IMR-90 (cell line): ENCODE data around the gene PCK1. TPM values are rescaled to one million over a fixed set of nuclear protein-coding genes. Genes with fewer than 3 reads are reported as not detected.

ENCODE experiments used
- ATAC-seq: fragments of 200-7000 bp; cut with Tn5 transposase; 2 replicates; pipeline ENCODE4 v1.9.1; 2020; ENCODE audit warnings: low read depth, mild to moderate bottlenecking, moderate library complexity
- BruUV-seq: library from RNA; stranded (reverse); fragments of 400-500 nt; replicated peaks from 2 replicates; lab custom pipeline; 2021; lab: Mats Ljungman, UMichigan
- CTCF ChIA-PET: fragments of 300-600 bp; formaldehyde crosslinking; extraction: SDS; loops from one replicate; lab custom pipeline; 2021; ENCODE audit warnings: antibody characterized with exemption; lab: Yijun Ruan, JAX
- POLR2A ChIA-PET: fragments of 300-600 bp; sonication (Branson Sonifier 250); formaldehyde crosslinking; loops from one replicate; lab custom pipeline; 2022; ENCODE audit warnings: antibody characterized with exemption; ENCODE audit not compliant: unreplicated experiment; lab: Charles Lee
- DNase-seq: peaks from one replicate; pipeline ENCODE4 v3.0.0; 2013
- H2AFZ ChIP-seq: replicated peaks from 2 replicates; pipeline ENCODE3; 2013; ENCODE audit warnings: low read length, mild to moderate bottlenecking; ENCODE audit not compliant: poor library complexity
- H2AK5ac ChIP-seq: 2 replicates; pipeline ENCODE4 v1.6.1; 2013; ENCODE audit warnings: low read depth, low read length, inconsistent platforms
- H2AK9ac ChIP-seq: replicated peaks from 2 replicates; pipeline ENCODE3; 2013; ENCODE audit warnings: mild to moderate bottlenecking, low read depth, low read length, moderate library complexity; ENCODE audit not compliant: poor library complexity
- H2BK120ac ChIP-seq: 2 replicates; pipeline ENCODE4 v1.6.1; 2013; ENCODE audit warnings: low read depth, low read length, inconsistent platforms
- H2BK15ac ChIP-seq: 3 replicates; pipeline ENCODE4 v1.6.1; 2013; ENCODE audit warnings: low read depth, low read length, inconsistent platforms
- H2BK20ac ChIP-seq: 2 replicates; pipeline ENCODE4 v1.6.1; 2013; ENCODE audit warnings: low read depth, mild to moderate bottlenecking, inconsistent platforms, low read length, moderate library complexity
- H2BK5ac ChIP-seq: 2 replicates; pipeline ENCODE4 v1.6.1; 2013; ENCODE audit warnings: mild to moderate bottlenecking, low read depth, low read length, inconsistent platforms; ENCODE audit not compliant: poor library complexity, severe bottlenecking
- H3K14ac ChIP-seq: replicated peaks from 2 replicates; pipeline ENCODE4 v1.6.1; 2013; ENCODE audit warnings: low read depth, low read length, inconsistent platforms
- H3K18ac ChIP-seq: 2 replicates; pipeline ENCODE4 v1.6.1; 2013; ENCODE audit warnings: low read depth, low read length, control low read depth
- H3K23ac ChIP-seq: 2 replicates; pipeline ENCODE4 v1.6.1; 2013; ENCODE audit warnings: low read depth, low read length, inconsistent platforms
- H3K27ac ChIP-seq: 2 replicates; pipeline ENCODE4 v1.5.1; 2013; ENCODE audit warnings: mild to moderate bottlenecking, control low read depth, low read length; ENCODE audit not compliant: insufficient read depth
- H3K27me3 ChIP-seq: 2 replicates; pipeline ENCODE4 v1.6.1; 2013; ENCODE audit warnings: low read length; ENCODE audit not compliant: control insufficient read depth, insufficient read depth
- H3K36me3 ChIP-seq: 2 replicates; pipeline ENCODE4 v1.6.1; 2013; ENCODE audit warnings: low read length, mixed read lengths; ENCODE audit not compliant: control insufficient read depth, insufficient read depth
- H3K4ac ChIP-seq: 2 replicates; pipeline ENCODE4 v1.6.1; 2013; ENCODE audit warnings: low read depth, low read length, inconsistent platforms
- H3K4me1 ChIP-seq: 2 replicates; pipeline ENCODE4 v1.6.1; 2013; ENCODE audit warnings: low read length, mixed read lengths; ENCODE audit not compliant: control insufficient read depth, insufficient read depth
- H3K4me2 ChIP-seq: 2 replicates; pipeline ENCODE4 v1.6.1; 2013; ENCODE audit warnings: low read depth, mild to moderate bottlenecking, control low read depth, low read length, moderate library complexity
- H3K4me3 ChIP-seq: 2 replicates; pipeline ENCODE4 v1.5.1; 2013; ENCODE audit warnings: low read depth, mild to moderate bottlenecking, control low read depth, low read length, moderate library complexity; ENCODE audit not compliant: insufficient read depth
- H3K56ac ChIP-seq: 2 replicates; pipeline ENCODE4 v1.6.1; 2013; ENCODE audit warnings: low read length, inconsistent platforms; ENCODE audit not compliant: insufficient read depth; ENCODE audit errors: extremely low read depth
- H3K79me1 ChIP-seq, 2 experiments: 2 replicates each; pipeline ENCODE4 v1.6.1; 2013; ENCODE audit warnings: low read length in 2 of 2, inconsistent platforms in 1 of 2, low read depth in 1 of 2
- H3K9ac ChIP-seq: 2 replicates; pipeline ENCODE4 v1.6.1; 2013; ENCODE audit warnings: low read depth, low read length, control low read depth
- H3K9me1 ChIP-seq: 2 replicates; pipeline ENCODE4 v1.6.1; 2013; ENCODE audit warnings: low read length, inconsistent platforms; ENCODE audit not compliant: insufficient read depth
- H3K9me3 ChIP-seq: 2 replicates; pipeline ENCODE4 v1.6.1; 2013; ENCODE audit warnings: low read length; ENCODE audit not compliant: control insufficient read depth, insufficient read depth
- H4K20me1 ChIP-seq: 2 replicates; pipeline ENCODE4 v1.6.1; 2013; ENCODE audit warnings: low read length, inconsistent platforms; ENCODE audit not compliant: insufficient read depth
- H4K5ac ChIP-seq: 2 replicates; pipeline ENCODE4 v1.6.1; 2013; ENCODE audit warnings: mild to moderate bottlenecking, low read depth, low read length, control low read depth
- H4K8ac ChIP-seq, 2 experiments: 2 replicates each; pipeline ENCODE4 v1.6.1; 2013; ENCODE audit warnings: low read depth in 2 of 2, low read length in 2 of 2, control low read depth in 1 of 2, inconsistent platforms in 1 of 2
- H4K91ac ChIP-seq: 2 replicates; pipeline ENCODE4 v1.6.1; 2013; ENCODE audit warnings: low read depth, low read length, inconsistent platforms; ENCODE audit not compliant: insufficient read depth
- BHLHE40 ChIP-seq: fragments of 150-350 bp; IDR thresholded peaks from 2 replicates; pipeline ENCODE4 v1.6.1; 2016; ENCODE audit warnings: mild to moderate bottlenecking, low read depth, low read length
- CHD1 ChIP-seq: IDR thresholded peaks from 2 replicates; pipeline ENCODE4 v1.6.1; 2012; ENCODE audit warnings: low read depth, low read length, improper control_type of control experiment
- FOS ChIP-seq: fragments of 150-350 bp; IDR thresholded peaks from 2 replicates; pipeline ENCODE4 v1.6.1; 2016; ENCODE audit warnings: low read depth, low read length
- MAZ ChIP-seq: IDR thresholded peaks from 2 replicates; pipeline ENCODE4 v1.6.1; 2012; ENCODE audit warnings: low read depth, mild to moderate bottlenecking, low read length, improper control_type of control experiment, moderate library complexity, borderline replicate concordance
- MXI1 ChIP-seq: IDR thresholded peaks from 2 replicates; pipeline ENCODE4 v1.6.1; 2012; ENCODE audit warnings: low read depth, mild to moderate bottlenecking, low read length, moderate library complexity, borderline replicate concordance
- NFE2L2 ChIP-seq: fragments of 150-350 bp; IDR thresholded peaks from 2 replicates; pipeline ENCODE4 v1.6.1; 2016; ENCODE audit warnings: low read depth, mild to moderate bottlenecking, low read length
- RCOR1 ChIP-seq: IDR thresholded peaks from 2 replicates; pipeline ENCODE4 v1.6.1; 2012; ENCODE audit warnings: mild to moderate bottlenecking, low read length, improper control_type of control experiment; ENCODE audit not compliant: insufficient replicate concordance
- SMC3 ChIP-seq: fragments of 150-350 bp; IDR thresholded peaks from 2 replicates; pipeline ENCODE4 v1.6.1; 2016; ENCODE audit warnings: low read depth, mild to moderate bottlenecking, antibody characterized with exemption, low read length, moderate library complexity
- USF2 ChIP-seq: fragments of 150-350 bp; IDR thresholded peaks from 2 replicates; pipeline ENCODE4 v1.6.1; 2017; ENCODE audit warnings: mild to moderate bottlenecking, antibody characterized with exemption, low read length, low read depth
- WGBS, 2 experiments: methylation state at CpG; one replicate each; pipeline versions ENCODE4 v1.1.5 to v1.1.7; 2013; ENCODE audit warnings: missing lambda C conversion rate in 2 of 2; ENCODE audit not compliant: insufficient read length in 1 of 2; ENCODE audit errors: extremely low coverage in 2 of 2; 5-methylcytosine and 5-hydroxymethylcytosine counted together
- dilution Hi-C: fragments of 300-500 bp; cut with HindIII; formaldehyde crosslinking; loops from one replicate; pipeline ENCODE4 v1.14.3; 2018; ENCODE audit warnings: low sequenced_read_pairs; ENCODE audit not compliant: unreplicated experiment
- in situ Hi-C: fragments of 300-500 bp; cut with MboI; formaldehyde crosslinking; loops from 3 replicates; pipeline ENCODE4 v1.14.3; 2019; ENCODE audit warnings: low sequenced_read_pairs, inconsistent platforms, mixed read lengths
- intact Hi-C: fragments of 100-400 bp; cut with micrococcal nuclease; formaldehyde crosslinking; loops from 2 replicates; pipeline ENCODE4 v1.10.0; 2022
- polyA plus RNA-seq, 3 experiments: library from polyadenylated mRNA; depleted of rRNA; stranded (reverse); fragments of >200 nt; gene quantifications; 2 replicates each; pipeline ENCODE4 v1.2.3, GENCODE V29; 2012; ENCODE audit warnings: low replicate concordance in 1 of 3
- total RNA-seq: library from RNA; depleted of rRNA; stranded (reverse); fragments of >200 nt; gene quantifications from 2 replicates; pipeline ENCODE4 v1.2.3, GENCODE V29; 2012
- TF ChIP-seq, protein P1 (sequence below): conservative IDR thresholded peaks from 2 replicates; pipeline ENCODE4 v1.5.1; 2012; ENCODE audit warnings: mild to moderate bottlenecking, low read depth, low read length, improper control_type of control experiment

The PCK1 gene
- total and polyA plus RNA-seq, 2 of the 4 experiments (the other 2 are of a cell fraction) = not detected

GRCh38 chr20:57563522-57563921 lies 2.6 kb downstream of the PCK1 start:
- no peak overlapping the region for H2BK15ac ChIP-seq
- 97% methylated on average over 5 of the region's 12 CpGs; no CpG with 5 or more reads in 1 of the 2 experiments for WGBS, 2 experiments
- H2BK120ac ChIP-seq = no peak overlapping the region
- POLR2A ChIA-PET = no interaction called here
- no peaks in the 10 kb centered on the region for H3K79me1 ChIP-seq
- DNase-seq (no peak), ATAC-seq (no peak)
- no peak overlapping the region for H3K56ac ChIP-seq
- intact Hi-C loops (no loop called here), dilution Hi-C loops (no loop called here), in situ Hi-C loops (no loop called here)
- H3K14ac ChIP-seq = no peak overlapping the region
- no peak overlapping the region for H4K5ac ChIP-seq
- no peak overlapping the region for H3K4ac ChIP-seq
- H3K27me3 ChIP-seq = peaks cover 5% of the 10 kb centered on the region
- H3K27ac ChIP-seq = no peak overlapping the region
- H2BK5ac ChIP-seq = no peak overlapping the region
- no peaks in the 10 kb centered on the region for H3K4me1 ChIP-seq
- H4K8ac ChIP-seq = no peak overlapping the region
- no peak overlapping the region for H2AK5ac ChIP-seq
- H3K18ac ChIP-seq = no peak overlapping the region
- no peak overlapping the region for H2AFZ ChIP-seq
- H4K20me1 ChIP-seq = no peaks in the 10 kb centered on the region
- no peak overlapping the region for H4K91ac ChIP-seq
- H2BK20ac ChIP-seq = no peak overlapping the region
- H3K9ac ChIP-seq = no peak overlapping the region
- TF ChIP-seq MXI1 (no peak), BHLHE40 (no peak), CHD1 (no peak), USF2 (no peak), NFE2L2 (no peak), FOS (no peak), SMC3 (no peak), RCOR1 (no peak), MAZ (no peak)
- TF ChIP-seq, protein P1, sequence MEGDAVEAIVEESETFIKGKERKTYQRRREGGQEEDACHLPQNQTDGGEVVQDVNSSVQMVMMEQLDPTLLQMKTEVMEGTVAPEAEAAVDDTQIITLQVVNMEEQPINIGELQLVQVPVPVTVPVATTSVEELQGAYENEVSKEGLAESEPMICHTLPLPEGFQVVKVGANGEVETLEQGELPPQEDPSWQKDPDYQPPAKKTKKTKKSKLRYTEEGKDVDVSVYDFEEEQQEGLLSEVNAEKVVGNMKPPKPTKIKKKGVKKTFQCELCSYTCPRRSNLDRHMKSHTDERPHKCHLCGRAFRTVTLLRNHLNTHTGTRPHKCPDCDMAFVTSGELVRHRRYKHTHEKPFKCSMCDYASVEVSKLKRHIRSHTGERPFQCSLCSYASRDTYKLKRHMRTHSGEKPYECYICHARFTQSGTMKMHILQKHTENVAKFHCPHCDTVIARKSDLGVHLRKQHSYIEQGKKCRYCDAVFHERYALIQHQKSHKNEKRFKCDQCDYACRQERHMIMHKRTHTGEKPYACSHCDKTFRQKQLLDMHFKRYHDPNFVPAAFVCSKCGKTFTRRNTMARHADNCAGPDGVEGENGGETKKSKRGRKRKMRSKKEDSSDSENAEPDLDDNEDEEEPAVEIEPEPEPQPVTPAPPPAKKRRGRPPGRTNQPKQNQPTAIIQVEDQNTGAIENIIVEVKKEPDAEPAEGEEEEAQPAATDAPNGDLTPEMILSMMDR = no peak
- H3K36me3 ChIP-seq = no peaks in the 10 kb centered on the region
- no peaks in the 10 kb centered on the region for H3K9me1 ChIP-seq
- no peak overlapping the region for H3K4me3 ChIP-seq
- H3K9me3 ChIP-seq = no peaks in the 10 kb centered on the region
- no peak overlapping the region for H3K23ac ChIP-seq
- CTCF ChIA-PET = no interaction called here
- no TSS peak for BruUV-seq
- no peak overlapping the region for H2AK9ac ChIP-seq
- no peak overlapping the region for H3K4me2 ChIP-seq
